ENCODE data around the gene PPP1R12A.
A peak's percentile ranks its signal among the peaks of the same experiment; 100 is the strongest.
"Not testable (repeated sequence)": the region's sequence is repeated elsewhere in the genome, so short reads cannot be mapped to it uniquely, and the experiment has no call there.

Gene PPP1R12A

DNA sequence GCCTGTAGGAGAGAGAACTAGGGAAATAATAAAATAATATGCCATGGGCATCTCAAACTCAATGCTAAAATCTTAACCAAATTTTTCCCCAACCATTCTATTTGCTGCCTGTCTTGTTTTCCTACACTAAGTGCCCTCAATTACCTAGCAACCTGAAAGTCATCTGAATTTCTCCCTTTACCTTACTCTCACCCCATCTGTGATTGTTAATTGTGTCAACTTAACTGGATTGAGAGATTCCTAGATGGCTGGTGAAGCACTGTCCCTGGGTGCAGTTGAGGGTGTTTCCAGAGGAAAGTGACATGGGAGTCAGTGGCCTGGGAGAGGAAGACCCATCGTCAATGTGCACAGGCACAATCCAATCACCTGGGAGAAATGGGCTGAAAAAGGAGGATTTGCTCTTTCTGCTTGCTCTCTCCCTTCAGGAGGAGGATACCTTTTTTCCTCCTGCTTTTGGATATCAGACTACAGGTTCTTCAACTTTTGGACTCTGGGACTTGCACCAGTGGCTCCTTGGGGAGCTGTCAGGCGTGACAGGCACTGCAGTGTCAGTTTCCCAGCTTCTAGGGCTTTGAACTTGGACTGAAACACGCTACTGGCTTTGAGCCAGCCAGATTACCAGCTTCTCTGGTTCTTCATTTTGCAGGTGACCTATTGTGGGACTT lies 100.1 kb downstream of the PPP1R12A start:
- H3K4me1 Mint-ChIP-seq = peaks cover 19% of the 10 kb centered on the region
- no peak overlapping the region for H3K27ac Mint-ChIP-seq
- H3K36me3 Mint-ChIP-seq = peaks cover 44% of the 10 kb centered on the region
- CTCF ChIA-PET = no interaction called here
- DNase-seq = no peak
- H3K27me3 Mint-ChIP-seq = no peaks in the 10 kb centered on the region
- H3K4me3 Mint-ChIP-seq = no peak overlapping the region
- peaks cover 19% of the 10 kb centered on the region for H3K9me3 Mint-ChIP-seq

DNA sequence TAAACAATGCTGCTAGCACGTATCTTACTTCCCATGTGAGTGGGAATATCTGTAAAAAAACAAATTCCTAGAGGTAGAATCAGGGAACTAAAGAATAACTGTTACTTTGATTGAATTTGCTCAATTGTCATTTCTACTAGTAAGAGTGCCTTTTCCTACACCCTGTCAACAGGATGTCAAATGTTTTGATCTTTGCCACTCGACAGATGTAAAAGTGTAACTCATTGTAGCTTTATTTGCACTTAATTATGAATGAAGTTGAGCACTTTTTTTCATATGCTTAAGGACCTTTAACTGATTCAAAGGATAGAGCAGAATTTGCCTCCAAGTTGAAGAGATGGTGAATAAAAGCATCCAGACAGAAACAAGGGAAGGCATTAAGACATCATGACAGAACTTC lies 104.5 kb downstream of the PPP1R12A start:
- H3K36me3 Mint-ChIP-seq = peaks cover 36% of the 10 kb centered on the region
- no peak overlapping the region for H3K4me3 Mint-ChIP-seq

DNA sequence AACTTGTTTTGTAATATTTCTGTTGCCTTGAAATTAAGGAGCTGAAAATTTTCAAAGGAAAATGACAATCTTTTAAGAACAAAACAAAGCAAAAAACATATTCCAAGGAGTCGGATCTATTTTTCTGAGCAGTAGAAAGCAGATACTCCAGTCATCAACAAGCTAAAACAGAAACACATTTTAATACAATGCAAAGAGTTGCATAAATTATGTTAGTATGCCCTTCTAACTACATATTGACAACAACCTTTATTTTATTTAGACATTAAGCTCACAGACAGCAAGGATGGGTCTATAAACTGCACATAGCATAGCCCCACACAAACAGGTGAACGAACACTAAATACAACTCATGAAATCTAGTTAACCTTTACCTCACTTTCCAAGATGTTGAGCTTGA lies 106.0 kb downstream of the PPP1R12A start:
- H3K9me3 Mint-ChIP-seq = no peaks in the 10 kb centered on the region
- H3K27ac Mint-ChIP-seq = no peak overlapping the region
- H3K4me1 Mint-ChIP-seq = peaks cover 21% of the 10 kb centered on the region
- H3K4me3 Mint-ChIP-seq = no peak overlapping the region
- CTCF ChIA-PET = no interaction called here
- H3K36me3 Mint-ChIP-seq = peaks cover 34% of the 10 kb centered on the region
- DNase-seq = no peak
- H3K27me3 Mint-ChIP-seq = no peaks in the 10 kb centered on the region

More for the DNA sequence above, 104.5 kb downstream of the PPP1R12A start:
- DNase-seq = no peak
- Mint-ChIP-seq H3K9me3 (no peaks in the 10 kb centered on the region), H3K4me1 (peaks cover 22% of the 10 kb centered on the region), H3K27me3 (no peaks in the 10 kb centered on the region), H3K27ac (peak overlapping the region; percentile 60)
- CTCF ChIA-PET = no interaction called here

DNA sequence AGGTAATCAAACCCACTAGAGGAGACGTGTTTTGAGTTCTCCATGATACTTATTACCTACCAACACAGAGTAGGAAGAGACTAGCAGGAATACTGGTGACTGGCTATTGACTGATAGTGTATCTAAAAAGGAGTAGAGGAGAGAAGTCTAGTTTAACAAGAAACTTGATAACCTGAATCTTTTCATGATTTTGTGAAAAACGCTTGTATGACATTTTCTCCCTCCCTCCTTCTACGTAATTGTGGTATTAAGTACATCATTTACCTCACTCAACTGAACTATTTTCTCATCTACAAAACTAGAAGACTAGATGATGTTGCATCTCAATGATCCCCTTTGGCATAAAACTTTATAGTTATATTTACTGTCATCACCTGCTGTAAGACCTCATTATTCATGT lies 107.4 kb downstream of the PPP1R12A start:
- H3K4me1 Mint-ChIP-seq = peaks cover 17% of the 10 kb centered on the region
- no peaks in the 10 kb centered on the region for H3K9me3 Mint-ChIP-seq
- H3K27me3 Mint-ChIP-seq = no peaks in the 10 kb centered on the region
- CTCF ChIA-PET = no interaction called here
- peaks cover 32% of the 10 kb centered on the region for H3K36me3 Mint-ChIP-seq
- H3K27ac Mint-ChIP-seq = no peak overlapping the region
- no peak overlapping the region for H3K4me3 Mint-ChIP-seq
- DNase-seq = no peak

DNA sequence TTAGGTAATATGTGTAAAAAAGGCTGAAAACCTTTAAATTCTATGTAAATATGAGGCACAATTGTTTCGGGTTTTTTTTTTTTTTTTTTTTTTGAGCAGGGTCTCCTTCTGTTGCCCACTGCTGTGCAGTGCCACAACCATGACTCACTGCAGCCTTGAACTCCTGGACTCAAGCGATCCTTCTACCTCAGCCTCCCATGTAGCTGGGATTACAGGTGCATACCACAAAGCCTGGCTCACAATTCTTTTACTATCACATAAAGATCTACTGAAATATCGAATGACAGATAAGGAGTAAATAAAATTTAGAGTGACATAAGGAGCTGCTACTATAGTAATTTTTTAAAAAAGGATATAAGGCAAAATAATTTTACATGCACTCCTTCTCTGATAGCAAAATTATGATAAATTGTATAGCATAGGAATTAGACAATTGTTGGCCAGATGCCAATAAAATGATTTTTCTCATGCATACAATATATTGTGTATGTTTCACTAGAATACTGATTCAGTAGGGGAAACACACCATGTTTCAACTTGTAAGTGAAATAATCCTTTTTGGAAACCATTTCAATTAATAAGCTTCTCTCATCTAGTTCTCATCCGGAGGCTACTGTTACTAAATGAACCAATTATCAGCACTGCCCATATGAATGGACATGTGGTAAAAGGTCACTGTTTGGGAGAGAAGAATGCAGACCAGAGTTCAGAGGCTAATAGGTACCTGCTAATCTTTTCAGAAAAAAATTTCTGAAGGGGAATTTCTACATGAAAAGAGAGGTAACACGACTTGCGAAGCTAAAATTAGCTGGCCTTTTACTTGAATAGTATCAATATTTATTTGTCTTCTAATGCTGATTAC lies 108.4 kb downstream of the PPP1R12A start:
- peaks cover 15% of the 10 kb centered on the region for H3K4me1 Mint-ChIP-seq
- CTCF ChIA-PET = no interaction called here
- no peak overlapping the region for H3K4me3 Mint-ChIP-seq
- peaks cover 32% of the 10 kb centered on the region for H3K36me3 Mint-ChIP-seq
- H3K9me3 Mint-ChIP-seq = no peaks in the 10 kb centered on the region
- H3K27me3 Mint-ChIP-seq = no peaks in the 10 kb centered on the region
- no peak for DNase-seq
- no peak overlapping the region for H3K27ac Mint-ChIP-seq

DNA sequence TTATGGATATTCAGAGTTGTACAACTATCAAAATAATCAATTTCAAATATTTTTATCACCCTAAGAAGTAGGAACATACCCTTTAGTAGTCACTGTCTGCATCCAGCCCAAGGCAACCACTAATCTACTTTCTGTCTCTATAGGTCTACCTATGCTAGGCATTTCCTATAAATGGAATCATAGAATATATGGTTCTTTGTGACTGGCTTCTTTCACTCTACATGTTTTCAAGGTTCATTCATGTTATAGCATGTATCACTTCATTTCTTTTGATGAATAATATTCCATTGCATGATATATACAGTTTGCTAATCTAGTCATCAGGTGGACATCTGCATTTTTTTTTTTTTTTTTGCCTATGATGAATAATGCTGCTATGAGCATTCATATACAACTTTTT lies 112.4 kb downstream of the PPP1R12A start:
- Mint-ChIP-seq H3K4me3 (no peak overlapping the region), H3K4me1 (no peaks in the 10 kb centered on the region), H3K27ac (no peak overlapping the region), H3K9me3 (no peaks in the 10 kb centered on the region), H3K27me3 (no peaks in the 10 kb centered on the region), H3K36me3 (peaks cover 30% of the 10 kb centered on the region)
- DNase-seq = no peak
- CTCF ChIA-PET = no interaction called here

DNA sequence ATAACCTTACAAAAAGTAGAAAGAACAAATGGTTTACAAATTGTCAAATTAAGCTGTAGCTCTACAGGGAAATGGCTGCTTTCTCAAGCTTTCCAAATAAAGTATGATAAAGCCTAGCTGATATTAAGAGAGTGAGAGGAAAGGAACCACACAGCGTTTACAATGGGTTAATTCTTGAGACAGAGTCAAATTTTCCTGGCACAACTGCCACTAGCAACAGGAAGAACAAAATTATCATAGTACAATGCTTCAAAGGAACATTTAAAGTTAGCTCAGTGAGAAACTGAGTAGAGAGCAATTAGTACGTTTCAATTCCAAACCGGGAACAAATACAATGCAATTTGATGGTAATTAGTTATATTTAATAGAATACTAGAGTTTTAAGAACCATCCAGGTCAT lies 116.0 kb downstream of the PPP1R12A start:
- Mint-ChIP-seq H3K36me3 (peaks cover 39% of the 10 kb centered on the region), H3K27ac (peak overlapping the region; percentile 45), H3K27me3 (no peaks in the 10 kb centered on the region), H3K9me3 (no peaks in the 10 kb centered on the region), H3K4me1 (no peaks in the 10 kb centered on the region), H3K4me3 (no peak overlapping the region)
- no peak for DNase-seq
- CTCF ChIA-PET = interaction anchor here (0.5 kb wide), 1 partner anchor 23 kb away, joined by 4 read pairs; no protein-coding TSS in a partner anchor

DNA sequence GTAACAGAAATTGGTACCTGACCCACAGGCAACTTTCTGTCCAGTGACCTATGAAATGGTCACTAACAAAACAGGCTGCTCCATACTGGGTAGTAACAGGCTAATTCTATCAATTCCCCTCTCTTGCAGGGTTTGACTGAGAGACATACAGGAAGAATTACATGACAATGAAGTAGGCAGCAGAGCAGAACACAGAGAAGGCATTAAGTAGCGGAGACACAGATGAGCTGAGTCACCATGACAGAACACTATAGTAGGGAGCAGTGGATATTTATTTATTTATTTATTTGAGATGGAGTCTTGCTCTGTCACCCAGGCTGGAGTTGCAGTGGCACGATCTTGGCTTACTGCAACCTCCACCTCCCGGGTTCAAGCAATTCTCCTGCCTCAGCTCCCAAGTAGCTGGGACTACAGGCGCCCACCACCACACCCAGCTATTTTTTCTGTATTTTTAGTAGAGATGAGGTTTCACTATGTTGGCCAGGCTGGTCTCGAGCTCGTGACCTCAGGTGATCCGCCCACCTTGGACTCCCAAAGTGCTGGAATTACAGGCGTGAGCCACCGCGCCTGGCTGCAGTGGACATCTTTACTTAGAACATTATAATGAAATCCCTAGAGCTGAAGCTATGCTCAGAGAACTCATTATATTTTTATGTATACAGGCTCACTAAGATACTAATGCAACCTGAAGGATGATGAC lies 150.4 kb downstream of the PPP1R12A start:
- H3K4me1 Mint-ChIP-seq, H3K9me3 Mint-ChIP-seq, CTCF ChIA-PET, H3K27ac Mint-ChIP-seq, H3K27me3 Mint-ChIP-seq, DNase-seq, H3K4me3 Mint-ChIP-seq: not testable (repeated sequence)
- H3K36me3 Mint-ChIP-seq = peaks cover 38% of the 10 kb centered on the region

DNA sequence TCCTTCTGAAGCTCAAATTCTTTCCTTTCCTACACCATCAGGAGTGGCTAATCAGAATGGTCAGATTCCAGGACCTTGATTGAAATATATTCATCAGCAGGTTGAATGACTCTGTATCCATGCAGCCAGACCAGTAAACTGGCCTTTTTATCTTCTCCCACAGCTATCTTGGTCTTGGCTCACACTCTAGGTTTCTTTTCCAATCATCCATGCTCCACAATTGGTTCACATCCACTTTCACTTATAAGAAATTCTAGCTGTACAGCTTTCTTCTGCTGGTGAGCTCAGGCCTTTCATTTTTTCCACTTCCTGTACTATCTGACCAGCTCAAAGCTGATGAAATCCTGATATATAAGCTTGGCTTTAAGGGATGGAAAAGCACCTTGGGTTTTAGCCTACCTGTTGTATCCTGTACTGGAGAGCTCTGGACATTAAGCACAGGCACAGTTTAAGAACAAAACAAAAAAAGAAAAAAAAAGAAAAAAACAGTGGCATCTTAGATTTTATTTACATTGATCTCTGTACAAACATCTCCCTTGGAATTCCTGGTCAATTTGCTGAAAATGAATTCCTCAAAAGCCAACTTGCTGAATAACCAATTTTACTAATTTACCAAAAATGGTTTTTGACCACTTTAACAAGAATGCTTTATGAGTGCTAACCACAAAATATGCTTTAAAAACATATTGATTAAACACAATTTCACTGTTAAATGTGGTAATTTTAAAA lies 152.6 kb downstream of the PPP1R12A start:
- H3K4me1 Mint-ChIP-seq = peaks cover 2% of the 10 kb centered on the region
- no peak overlapping the region for H3K4me3 Mint-ChIP-seq
- CTCF ChIA-PET = no interaction called here
- no peaks in the 10 kb centered on the region for H3K9me3 Mint-ChIP-seq
- H3K27me3 Mint-ChIP-seq = no peaks in the 10 kb centered on the region
- DNase-seq = no peak
- H3K27ac Mint-ChIP-seq = peak overlapping the region; percentile 71
- peaks cover 28% of the 10 kb centered on the region for H3K36me3 Mint-ChIP-seq

DNA sequence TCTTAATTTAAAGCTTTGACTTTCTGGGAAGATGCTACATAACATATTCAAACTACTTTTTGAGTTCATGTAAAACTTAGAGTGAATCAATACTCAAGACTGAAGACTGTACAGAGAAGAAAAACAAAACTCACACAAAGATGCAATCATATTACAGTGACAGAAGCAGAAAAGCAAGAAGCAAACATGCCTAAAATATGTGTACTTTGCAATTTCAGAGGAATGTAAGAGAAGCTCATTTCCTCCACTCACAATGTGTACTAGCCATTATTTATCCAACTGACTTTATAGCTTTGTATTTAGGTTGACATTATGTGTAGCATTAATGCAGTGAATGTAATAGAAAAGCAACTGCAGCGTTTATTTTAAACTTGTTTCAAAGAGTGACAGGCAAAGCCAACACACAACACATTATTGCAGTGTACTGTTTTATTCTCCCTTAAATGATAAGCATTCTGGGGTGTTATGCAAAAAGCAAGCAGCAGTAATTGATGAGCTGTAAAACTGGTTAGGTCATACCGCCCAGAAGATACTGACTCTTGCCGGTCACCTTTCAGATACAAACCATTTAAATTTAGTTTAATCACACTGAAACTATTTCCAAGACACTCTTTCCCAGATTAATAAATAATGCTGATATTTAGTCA lies 156.0 kb downstream of the PPP1R12A start:
- no peaks in the 10 kb centered on the region for H3K27me3 Mint-ChIP-seq
- H3K27ac Mint-ChIP-seq = no peak overlapping the region
- DNase-seq = no peak
- H3K4me3 Mint-ChIP-seq = no peak overlapping the region
- H3K9me3 Mint-ChIP-seq = no peaks in the 10 kb centered on the region
- CTCF ChIA-PET = no interaction called here
- peaks cover 29% of the 10 kb centered on the region for H3K36me3 Mint-ChIP-seq
- peaks cover 2% of the 10 kb centered on the region for H3K4me1 Mint-ChIP-seq

DNA sequence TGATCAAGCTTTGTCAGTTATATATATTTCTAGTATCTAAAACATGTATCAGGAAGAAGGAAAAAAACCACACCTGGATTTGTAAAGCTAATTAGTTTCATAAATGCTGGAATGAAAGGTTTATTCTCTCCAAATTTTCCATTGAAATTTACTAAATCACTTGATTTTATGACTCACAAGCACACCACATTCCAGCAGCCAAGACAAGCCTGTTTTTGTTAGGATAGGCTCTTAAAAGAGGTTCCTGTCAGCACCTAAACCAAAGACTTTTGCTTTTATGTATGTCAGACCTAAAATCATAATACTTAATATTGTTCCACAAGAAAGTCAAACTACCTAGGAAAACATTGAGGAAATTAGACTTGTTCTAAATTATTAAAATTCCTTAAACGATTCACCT lies 158.8 kb downstream of the PPP1R12A start:
- no peak overlapping the region for H3K4me3 Mint-ChIP-seq
- H3K9me3 Mint-ChIP-seq = no peaks in the 10 kb centered on the region
- DNase-seq = no peak
- no peak overlapping the region for H3K27ac Mint-ChIP-seq
- CTCF ChIA-PET = no interaction called here
- H3K27me3 Mint-ChIP-seq = no peaks in the 10 kb centered on the region
- no peaks in the 10 kb centered on the region for H3K4me1 Mint-ChIP-seq
- H3K36me3 Mint-ChIP-seq = peaks cover 24% of the 10 kb centered on the region

DNA sequence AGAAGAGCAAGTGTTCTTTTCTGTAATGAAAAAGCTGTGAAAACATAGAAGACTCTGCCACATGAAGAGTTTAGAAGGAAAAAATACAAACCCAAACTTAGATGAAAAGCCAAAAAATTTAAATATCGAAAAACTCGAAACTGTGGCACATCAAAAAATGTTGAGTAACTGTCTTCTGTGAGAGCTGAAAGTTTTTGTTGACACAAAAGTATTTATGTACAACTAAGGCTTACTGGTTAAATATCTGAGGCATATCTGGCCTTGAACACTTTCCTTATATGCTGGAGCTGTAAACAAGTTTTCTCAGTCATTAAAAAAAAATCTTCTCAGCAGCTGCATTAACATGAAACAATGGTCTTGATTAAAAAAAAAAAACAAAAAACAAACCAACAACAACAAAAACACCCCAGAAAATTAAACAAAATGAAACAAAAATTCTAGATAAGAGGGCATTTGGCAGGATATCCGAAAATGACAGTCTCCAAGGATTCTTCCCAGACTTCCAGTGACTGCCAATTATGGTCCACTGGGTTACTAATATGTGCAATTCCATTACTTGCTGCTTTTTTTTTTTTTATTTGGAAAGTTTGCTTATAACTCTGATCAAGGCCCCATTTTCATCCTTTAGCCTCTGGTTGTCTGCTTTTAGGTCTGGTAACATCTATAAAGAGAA lies 159.4 kb downstream of the PPP1R12A start:
- Mint-ChIP-seq H3K4me1 (no peaks in the 10 kb centered on the region), H3K4me3 (no peak overlapping the region), H3K9me3 (no peaks in the 10 kb centered on the region), H3K27me3 (no peaks in the 10 kb centered on the region), H3K36me3 (peaks cover 26% of the 10 kb centered on the region), H3K27ac (no peak overlapping the region)
- CTCF ChIA-PET = no interaction called here
- DNase-seq = no peak

DNA sequence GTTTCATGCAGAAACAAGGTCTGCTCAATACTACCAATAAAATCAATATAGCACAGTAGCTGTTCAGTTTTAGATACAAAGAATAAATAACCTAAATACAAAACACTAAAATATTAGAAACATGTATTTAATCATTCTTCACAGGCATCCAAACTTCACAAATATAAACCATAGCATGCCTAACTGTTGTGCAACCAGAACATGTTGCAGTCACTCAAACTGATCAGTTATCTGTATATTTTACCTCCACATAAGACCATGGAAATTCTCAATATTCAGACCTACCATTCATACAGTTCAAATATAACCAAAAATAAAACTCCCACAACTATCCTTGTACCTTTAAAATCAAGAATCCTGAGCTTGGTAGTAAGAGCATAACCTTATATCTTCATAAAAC lies 161.0 kb downstream of the PPP1R12A start:
- Mint-ChIP-seq H3K27ac (no peak overlapping the region), H3K4me3 (no peak overlapping the region), H3K4me1 (no peaks in the 10 kb centered on the region), H3K9me3 (no peaks in the 10 kb centered on the region), H3K27me3 (no peaks in the 10 kb centered on the region), H3K36me3 (peaks cover 23% of the 10 kb centered on the region)
- CTCF ChIA-PET = no interaction called here
- no peak for DNase-seq

Measured in activated naive CD4-positive, alpha-beta T cell treated with anti-CD3 and anti-CD28 coated beads, Interleukin-2, amount 10 ng/mL, durations not matched to agents 7 days and 5 days (primary cell).